ENCODE measurements around the gene CEACAM4.
A peak's percentile ranks its signal among the peaks of the same experiment; 100 is the strongest.

Gene CEACAM4

GRCh38 chr19:41616792-41617621, 9.9 kb downstream of the CEACAM4 start:
- DNase-seq (no peak), ATAC-seq (no peak)

GRCh38 chr19:41615207-41615606, 11.7 kb downstream of the CEACAM4 start:
- DNase-seq (no peak), ATAC-seq (no peak)

GRCh38 chr19:41612483-41612882, 14.4 kb downstream of the CEACAM4 start:
- no peak for DNase-seq

GRCh38 chr19:41610789-41611188, 16.1 kb downstream of the CEACAM4 start:
- DNase-seq: no peak
- no peak for ATAC-seq

More at GRCh38 chr19:41612483-41612882, 14.4 kb downstream of the CEACAM4 start:
- no peak for ATAC-seq

- ATAC-seq: no peak
- DNase-seq: no peak
These were observed 19.2 kb downstream of the CEACAM4 start for GRCh38 chr19:41607668-41608067.

- ATAC-seq (no peak), DNase-seq (no peak)
These were observed 20.5 kb downstream of the CEACAM4 start for GRCh38 chr19:41606215-41606837.

GRCh38 chr19:41604831-41605230, 22.0 kb downstream of the CEACAM4 start:
- DNase-seq (no peak), ATAC-seq (no peak)

GRCh38 chr19:41601771-41602170, 25.1 kb downstream of the CEACAM4 start:
- ATAC-seq (no peak), DNase-seq (no peak)

- no peak for ATAC-seq
- DNase-seq: no peak
These were observed 27.5 kb downstream of the CEACAM4 start for GRCh38 chr19:41599175-41599966.

- peak; percentile 88 for ATAC-seq
- peak; percentile 76 for DNase-seq
These were observed 29.3 kb downstream of the CEACAM4 start for GRCh38 chr19:41597600-41598041.

GRCh38 chr19:41595890-41596280, 31.0 kb downstream of the CEACAM4 start:
- no peak for DNase-seq
- no peak for ATAC-seq

GRCh38 chr19:41595258-41595889, 31.5 kb downstream of the CEACAM4 start:
- peak; percentile 89 for ATAC-seq
- DNase-seq: peak; percentile 66

GRCh38 chr19:41591951-41592562, 34.8 kb downstream of the CEACAM4 start:
- no peak for DNase-seq
- ATAC-seq: no peak

GRCh38 chr19:41590936-41591335, 35.9 kb downstream of the CEACAM4 start:
- DNase-seq (no peak), ATAC-seq (no peak)

- DNase-seq: no peak
- ATAC-seq: no peak
These were observed 37.5 kb downstream of the CEACAM4 start for GRCh38 chr19:41589371-41589770.

GRCh38 chr19:41588497-41589209, 38.2 kb downstream of the CEACAM4 start:
- ATAC-seq: no peak

GRCh38 chr19:41587838-41588210, 39.0 kb downstream of the CEACAM4 start:
- ATAC-seq (no peak), DNase-seq (no peak)

More at GRCh38 chr19:41588497-41589209, 38.2 kb downstream of the CEACAM4 start:
- no peak for DNase-seq

- DNase-seq (no peak), ATAC-seq (no peak)
These were observed 39.6 kb downstream of the CEACAM4 start for GRCh38 chr19:41587101-41587837.

GRCh38 chr19:41586064-41586463, 40.8 kb downstream of the CEACAM4 start:
- ATAC-seq (no peak), DNase-seq (no peak)

GRCh38 chr19:41584931-41585330, 41.9 kb downstream of the CEACAM4 start:
- no peak for ATAC-seq

More at GRCh38 chr19:41584931-41585330, 41.9 kb downstream of the CEACAM4 start:
- no peak for DNase-seq
